Liver (tissue), 9 donors: Measurements from ENCODE around the gene MAN1C1. TPM values are rescaled to one million over a fixed set of nuclear protein-coding genes. Genes with fewer than 3 reads are reported as not detected.

Experiments
- DNase-seq: peaks from one replicate; pipeline ENCODE4 v3.0.0-alpha.2; 2017; ENCODE audit warnings: low spot score
- H3K27ac ChIP-seq, 2 donors: one replicate each; pipeline ENCODE4 v1.7.0; 2013; ENCODE audit warnings: inconsistent platforms in 2 of 2, low read length in 2 of 2, control low read depth in 1 of 2, low read depth in 1 of 2, mild to moderate bottlenecking in 1 of 2
- H3K27me3 ChIP-seq, 4 donors: one replicate each; pipeline versions ENCODE4 v1.6.1 to v1.7.0; 2013; ENCODE audit warnings: low read length in 3 of 4, inconsistent platforms in 1 of 4, mild to moderate bottlenecking in 1 of 4, moderate library complexity in 1 of 4; ENCODE audit not compliant: control insufficient read depth in 4 of 4, insufficient read depth in 4 of 4
- H3K36me3 ChIP-seq, 4 donors: one replicate each; pipeline versions ENCODE4 v1.6.1 to v1.7.0; 2013; ENCODE audit warnings: low read length in 3 of 4, mild to moderate bottlenecking in 3 of 4, low read depth in 1 of 4, moderate library complexity in 1 of 4; ENCODE audit not compliant: control insufficient read depth in 4 of 4, insufficient read depth in 3 of 4
- H3K4me1 ChIP-seq, 4 donors: one replicate each; pipeline versions ENCODE4 v1.6.1 to v1.7.0; 2013; ENCODE audit warnings: low read length in 3 of 4, mild to moderate bottlenecking in 3 of 4, moderate library complexity in 1 of 4; ENCODE audit not compliant: control insufficient read depth in 4 of 4, insufficient read depth in 4 of 4
- H3K4me3 ChIP-seq, 3 donors: one replicate each; pipeline versions ENCODE4 v1.6.1 to v1.7.0; 2013; ENCODE audit warnings: low read length in 3 of 3, control low read depth in 1 of 3, low read depth in 1 of 3, mild to moderate bottlenecking in 1 of 3
- H3K9ac ChIP-seq, 2 donors: one replicate each; pipeline ENCODE4 v1.7.0; 2013; ENCODE audit warnings: low read length in 2 of 2, mild to moderate bottlenecking in 2 of 2, moderate library complexity in 2 of 2, control low read depth in 1 of 2, low read depth in 1 of 2
- H3K9me3 ChIP-seq, 4 donors: one replicate each; pipeline versions ENCODE4 v1.6.1 to v1.7.0; 2013; ENCODE audit warnings: low read length in 3 of 4; ENCODE audit not compliant: control insufficient read depth in 4 of 4
- ATF3 ChIP-seq: IDR thresholded peaks from 2 replicates; pipeline ENCODE4 v1.6.1; 2016; ENCODE audit warnings: antibody characterized with exemption
- CTCF ChIP-seq: fragments of 150-350 bp; IDR thresholded peaks from 2 replicates; pipeline ENCODE4 v1.5.1; 2017; ENCODE audit warnings: improper control_type of control experiment, low read depth, low read length; ENCODE audit not compliant: missing input control
- EGR1 ChIP-seq, 2 donors: IDR thresholded peaks; 2 replicates each; pipeline ENCODE4 v1.6.1; 2016 to 2018; ENCODE audit warnings: antibody characterized with exemption in 2 of 2, low read depth in 2 of 2
- FOXA1 ChIP-seq: IDR thresholded peaks from 2 replicates; pipeline ENCODE4 v1.6.1; 2016; ENCODE audit warnings: antibody characterized with exemption
- FOXA2 ChIP-seq: IDR thresholded peaks from 2 replicates; pipeline ENCODE4 v1.6.1; 2016; ENCODE audit warnings: antibody characterized with exemption
- GABPA ChIP-seq, 2 donors: IDR thresholded peaks in 1 of 2; conservative IDR thresholded peaks in 1 of 2; 2 replicates each; pipeline ENCODE4 v1.6.1; 2016; ENCODE audit warnings: antibody characterized with exemption in 2 of 2, mild to moderate bottlenecking in 1 of 2, moderate library complexity in 1 of 2
- HNF4A ChIP-seq, 2 donors: conservative IDR thresholded peaks; 2 replicates each; pipeline ENCODE4 v1.6.1; 2016; ENCODE audit warnings: antibody characterized with exemption in 2 of 2, mild to moderate bottlenecking in 2 of 2
- HNF4G ChIP-seq: IDR thresholded peaks from 2 replicates; pipeline ENCODE4 v1.6.1; 2016; ENCODE audit warnings: antibody characterized with exemption
- JUND ChIP-seq, 2 donors: IDR thresholded peaks; 2 replicates each; pipeline ENCODE4 v1.6.1; 2016; ENCODE audit warnings: antibody characterized with exemption in 2 of 2
- MAX ChIP-seq: IDR thresholded peaks from 2 replicates; pipeline ENCODE4 v1.6.1; 2016; ENCODE audit warnings: antibody characterized with exemption
- NR2F2 ChIP-seq: IDR thresholded peaks from 2 replicates; pipeline ENCODE4 v1.6.1; 2016; ENCODE audit warnings: antibody characterized with exemption
- RAD21 ChIP-seq, 2 donors: IDR thresholded peaks; 2 replicates each; pipeline ENCODE4 v1.6.1; 2016; ENCODE audit warnings: antibody characterized with exemption in 2 of 2, mild to moderate bottlenecking in 2 of 2
- REST ChIP-seq: IDR thresholded peaks from 2 replicates; pipeline ENCODE4 v1.6.1; 2016; ENCODE audit warnings: antibody characterized with exemption, mild to moderate bottlenecking
- RXRA ChIP-seq, 2 donors: IDR thresholded peaks; 2 replicates each; pipeline ENCODE4 v1.6.1; 2017 to 2018; ENCODE audit warnings: antibody characterized with exemption in 2 of 2, mild to moderate bottlenecking in 1 of 2
- SP1 ChIP-seq: IDR thresholded peaks from 2 replicates; pipeline ENCODE4 v1.6.1; 2018; ENCODE audit warnings: antibody characterized with exemption, mild to moderate bottlenecking
- TAF1 ChIP-seq: conservative IDR thresholded peaks from 2 replicates; pipeline ENCODE4 v1.6.1; 2016; ENCODE audit warnings: antibody characterized with exemption, mild to moderate bottlenecking
- YY1 ChIP-seq: IDR thresholded peaks from 2 replicates; pipeline ENCODE4 v1.6.1; 2016; ENCODE audit warnings: antibody characterized with exemption, mild to moderate bottlenecking
- ZBTB33 ChIP-seq: IDR thresholded peaks from 2 replicates; pipeline ENCODE4 v1.6.1; 2016; ENCODE audit warnings: antibody characterized with exemption
- WGBS: extraction: QIAGEN DNeasy Blood & Tissue Kit; methylation state at CpG from one replicate; pipeline ENCODE4 v1.1.7; 2013; 5-methylcytosine and 5-hydroxymethylcytosine counted together
- polyA plus RNA-seq, 2 donors: library from polyadenylated mRNA; stranded (reverse) in 1 of 2; unstranded in 1 of 2; fragments of 200-250 nt in 1 of 2; fragments of >200 nt in 1 of 2; fragmentation: Nextera tagmentation in 1 of 2; extraction: Ambion mirVana in 1 of 2; gene quantifications; one replicate each; pipeline versions ENCODE4 v1.2.1 to v1.2.3, GENCODE V29; 2013 to 2015
- total RNA-seq, 2 donors: library from RNA; depleted of rRNA; stranded (reverse); fragments of >200 nt; gene quantifications; one replicate each; pipeline ENCODE4 v1.2.3, GENCODE V29; 2014
- donor health status: healthy.
- donor health status: healthy.
- donor health status: healthy.
- donor health status: healthy.
- donor health status: healthy.

The MAN1C1 gene
- total and polyA plus RNA-seq, 4 donors, result 6.3 to 16.0 (median 8.1) TPM

- 92% methylated on average over 5 of the region's 5 CpGs for WGBS
- no peaks in the 10 kb centered on the region for H3K36me3 ChIP-seq
- peaks cover 0 to 2% (median 0%) of the 10 kb centered on the region in 4 donors for H3K4me1 ChIP-seq
- no peaks in the 10 kb centered on the region for H3K27me3 ChIP-seq
- H3K9ac ChIP-seq, result no peak overlapping the region
- no peak overlapping the region for H3K4me3 ChIP-seq
- no peaks in the 10 kb centered on the region for H3K9me3 ChIP-seq
- no peak for DNase-seq
- TF ChIP-seq FOXA2 (no peak), RAD21 (IDR thresholded peaks at IDR 0.05) (no peak), NR2F2 (no peak), REST (no peak), EGR1 (IDR thresholded peaks at IDR 0.05; ENCODE audit: low read depth in 2 of 2) (no peak), YY1 (no peak)
- no peak overlapping the region for H3K27ac ChIP-seq
Measured at GRCh38 chr1:25715888-25716287, 99.3 kb downstream of the MAN1C1 start.

GRCh38 chr1:25716320-25716719 is 99.7 kb downstream of the MAN1C1 start:
- no peak overlapping the region for H3K27ac ChIP-seq
- no peak overlapping the region for H3K9ac ChIP-seq
- WGBS, result 81% methylated on average over 5 of the region's 5 CpGs
- H3K9me3 ChIP-seq, result no peaks in the 10 kb centered on the region
- DNase-seq, result no peak
- H3K4me1 ChIP-seq, result peaks cover 0 to 2% (median 0%) of the 10 kb centered on the region in 4 donors
- H3K4me3 ChIP-seq, result no peak overlapping the region
- no peaks in the 10 kb centered on the region for H3K27me3 ChIP-seq
- H3K36me3 ChIP-seq, result no peaks in the 10 kb centered on the region
- TF ChIP-seq FOXA1 (no peak), GABPA (IDR thresholded peaks at IDR 0.05 in 1 of 2, conservative IDR thresholded peaks at IDR 0.05 in 1 of 2) (no peak), TAF1 (no peak), ZBTB33 (no peak), REST (no peak), NR2F2 (no peak), EGR1 (IDR thresholded peaks at IDR 0.05; ENCODE audit: low read depth in 2 of 2) (no peak), JUND (IDR thresholded peaks at IDR 0.05) (no peak), SP1 (no peak), ATF3 (no peak), MAX (no peak), FOXA2 (no peak), HNF4G (no peak), CTCF (no peak), YY1 (no peak), RXRA (IDR thresholded peaks at IDR 0.05) (no peak), HNF4A (conservative IDR thresholded peaks at IDR 0.05) (no peak), RAD21 (IDR thresholded peaks at IDR 0.05) (no peak)
